Gastrocnemius medialis (tissue), 4 donors: Measurements from ENCODE around the gene GPNMB.

ENCODE experiments used
- CTCF ChIP-seq, 5 experiments: fragments of 450-650 bp in 3 of 5; fragments of 200-600 bp in 2 of 5; sonication (generic) in 2 of 5; IDR thresholded peaks in 4 of 5; conservative IDR thresholded peaks in 1 of 5; 1 replicate in 4 of 5; 2 replicates in 1 of 5; pipeline ENCODE4 v1.5.1; 2016 to 2019; ENCODE audit warnings: antibody characterized with exemption in 5 of 5, mild to moderate bottlenecking in 3 of 5, moderate library complexity in 3 of 5
- POLR2A ChIP-seq, 2 donors: fragments of 450-650 bp; IDR thresholded peaks; one replicate each; pipeline ENCODE4 v1.6.1; 2017; ENCODE audit warnings: antibody characterized with exemption in 2 of 2, mild to moderate bottlenecking in 2 of 2, moderate library complexity in 2 of 2

- TF ChIP-seq CTCF (IDR thresholded peaks at IDR 0.05 in 4 of 5, conservative IDR thresholded peaks at IDR 0.05 in 1 of 5), result no peak
- no peak for TF ChIP-seq POLR2A (IDR thresholded peaks at IDR 0.05)
These were observed 6.9 kb upstream of the GPNMB start for GRCh38 chr7:23239698-23240097.
